ENCODE measurements around the gene MLYCD. TPM values are rescaled to one million over a fixed set of nuclear protein-coding genes. Genes with fewer than 3 reads are reported as not detected.

The MLYCD gene
- total RNA-seq, 1 donor from 2014 or later, result 2.8 TPM

DNA sequence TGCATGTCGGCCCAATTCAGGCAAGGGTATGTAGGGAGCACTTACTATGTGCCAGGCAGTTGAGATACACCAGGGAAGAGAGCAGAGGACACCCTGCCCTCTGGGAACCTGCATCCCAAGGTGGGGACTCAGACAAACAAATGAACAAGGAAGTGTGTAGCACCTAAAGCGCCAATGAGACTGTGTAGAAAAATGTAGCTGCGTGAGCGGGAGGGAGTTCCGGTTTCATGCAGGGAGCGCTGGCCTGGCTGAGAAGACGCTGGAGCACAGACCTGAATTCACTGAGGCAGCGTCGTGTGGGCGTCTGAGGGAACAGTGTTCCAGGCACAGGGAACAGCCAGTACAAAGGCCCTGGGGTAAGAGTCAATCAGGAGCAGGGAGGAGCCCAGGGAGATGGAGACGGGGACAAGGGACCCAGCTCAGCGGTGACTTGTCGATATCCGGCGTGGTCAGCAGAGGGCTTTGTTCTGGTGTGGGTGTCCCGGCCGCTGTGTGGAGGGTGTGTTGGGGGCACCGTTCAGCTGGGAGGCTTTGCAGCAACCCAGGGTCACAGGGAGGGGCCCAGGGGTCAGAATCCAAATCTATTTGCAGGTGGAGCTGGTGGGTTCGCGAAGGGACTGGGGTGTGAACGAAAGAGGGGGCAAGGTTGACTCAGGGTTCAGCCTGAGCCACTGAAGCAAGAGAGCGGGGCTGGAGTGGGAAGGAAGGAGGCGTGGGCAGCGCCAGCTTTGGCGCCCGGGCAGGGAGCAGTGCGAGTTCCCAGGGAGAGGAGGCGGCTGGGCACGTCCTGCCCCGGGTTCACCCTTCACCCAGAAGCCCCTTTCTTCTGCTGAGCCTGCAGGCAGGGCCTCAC lies 36.3 kb downstream of the MLYCD start:
- H3K27me3 Mint-ChIP-seq (ENCODE audit: low read depth, unreplicated experiment), result peaks cover 14% of the 10 kb centered on the region
- FAIRE-seq, result no peak
- peaks cover 5% of the 10 kb centered on the region for H3K9me3 Mint-ChIP-seq (ENCODE audit: unreplicated experiment)
- TF ChIP-seq EZH2 (IDR thresholded peaks at IDR 0.05; ENCODE audit: insufficient read depth, low read length) (no peak), CTCF (IDR thresholded peaks at IDR 0.05; ENCODE audit: insufficient read depth, low read depth, low read length) (no peak)
- no peaks in the 10 kb centered on the region for H3K79me2 ChIP-seq (ENCODE audit: insufficient read depth, low read length)
- H3K27ac ChIP-seq (ENCODE audit: low read depth, low read length), result no peak overlapping the region
- no peaks in the 10 kb centered on the region for H3K9me3 ChIP-seq (ENCODE audit: insufficient read depth, low read depth, low read length)
- H2AFZ ChIP-seq (ENCODE audit: low read depth, low read length), result no peak overlapping the region
- H3K36me3 ChIP-seq (ENCODE audit: insufficient read depth, low read length), result no peaks in the 10 kb centered on the region
- no peak overlapping the region for H3K4me3 ChIP-seq (ENCODE audit: insufficient read depth, low read depth, low read length)
- H3K9ac ChIP-seq (ENCODE audit: low read length), result no peak overlapping the region
- no peak overlapping the region for H3K4me3 Mint-ChIP-seq (ENCODE audit: unreplicated experiment)
- no peak for DNase-seq (ENCODE audit: low read depth)
- H3K4me1 Mint-ChIP-seq (ENCODE audit: low read depth, unreplicated experiment), result peaks cover 17% of the 10 kb centered on the region
- peaks cover 2% of the 10 kb centered on the region for H3K27me3 ChIP-seq (ENCODE audit: insufficient read depth, low read length)
- H3K4me1 ChIP-seq (ENCODE audit: insufficient read depth, low read length), result peaks cover 7% of the 10 kb centered on the region
- no peak overlapping the region for H3K27ac Mint-ChIP-seq (ENCODE audit: unreplicated experiment)
- H3K4me2 ChIP-seq (ENCODE audit: low read length), result no peak overlapping the region
- no peaks in the 10 kb centered on the region for H4K20me1 ChIP-seq (ENCODE audit: insufficient read depth, low read length)
- H3K36me3 Mint-ChIP-seq (ENCODE audit: low read depth, unreplicated experiment), result peaks cover 8% of the 10 kb centered on the region

- peaks cover 18% of the 10 kb centered on the region for H3K27me3 Mint-ChIP-seq (ENCODE audit: low read depth, unreplicated experiment)
- FAIRE-seq, result no peak
- no peak for TF ChIP-seq CTCF (IDR thresholded peaks at IDR 0.05; ENCODE audit: insufficient read depth, low read depth, low read length)
- no peak for TF ChIP-seq EZH2 (IDR thresholded peaks at IDR 0.05; ENCODE audit: insufficient read depth, low read length)
- H3K9me3 ChIP-seq (ENCODE audit: insufficient read depth, low read depth, low read length), result no peaks in the 10 kb centered on the region
- H3K9ac ChIP-seq (ENCODE audit: low read length), result no peak overlapping the region
- peaks cover 3% of the 10 kb centered on the region for H3K27me3 ChIP-seq (ENCODE audit: insufficient read depth, low read length)
- peaks cover 17% of the 10 kb centered on the region for H3K4me1 Mint-ChIP-seq (ENCODE audit: low read depth, unreplicated experiment)
- no peak overlapping the region for H3K27ac ChIP-seq (ENCODE audit: low read depth, low read length)
- H3K4me3 ChIP-seq (ENCODE audit: insufficient read depth, low read depth, low read length), result no peak overlapping the region
- peaks cover 9% of the 10 kb centered on the region for H3K36me3 Mint-ChIP-seq (ENCODE audit: low read depth, unreplicated experiment)
- H3K36me3 ChIP-seq (ENCODE audit: insufficient read depth, low read length), result no peaks in the 10 kb centered on the region
- no peak overlapping the region for H3K27ac Mint-ChIP-seq (ENCODE audit: unreplicated experiment)
- H2AFZ ChIP-seq (ENCODE audit: low read depth, low read length), result no peak overlapping the region
- H4K20me1 ChIP-seq (ENCODE audit: insufficient read depth, low read length), result no peaks in the 10 kb centered on the region
- peaks cover 5% of the 10 kb centered on the region for H3K9me3 Mint-ChIP-seq (ENCODE audit: unreplicated experiment)
- H3K4me2 ChIP-seq (ENCODE audit: low read length), result no peak overlapping the region
- H3K79me2 ChIP-seq (ENCODE audit: insufficient read depth, low read length), result no peaks in the 10 kb centered on the region
- no peak for DNase-seq (ENCODE audit: low read depth)
- peaks cover 7% of the 10 kb centered on the region for H3K4me1 ChIP-seq (ENCODE audit: insufficient read depth, low read length)
- no peak overlapping the region for H3K4me3 Mint-ChIP-seq (ENCODE audit: unreplicated experiment)
Observed at GRCh38 chr16:83935858-83936255, 36.9 kb downstream of the MLYCD start.

DNA sequence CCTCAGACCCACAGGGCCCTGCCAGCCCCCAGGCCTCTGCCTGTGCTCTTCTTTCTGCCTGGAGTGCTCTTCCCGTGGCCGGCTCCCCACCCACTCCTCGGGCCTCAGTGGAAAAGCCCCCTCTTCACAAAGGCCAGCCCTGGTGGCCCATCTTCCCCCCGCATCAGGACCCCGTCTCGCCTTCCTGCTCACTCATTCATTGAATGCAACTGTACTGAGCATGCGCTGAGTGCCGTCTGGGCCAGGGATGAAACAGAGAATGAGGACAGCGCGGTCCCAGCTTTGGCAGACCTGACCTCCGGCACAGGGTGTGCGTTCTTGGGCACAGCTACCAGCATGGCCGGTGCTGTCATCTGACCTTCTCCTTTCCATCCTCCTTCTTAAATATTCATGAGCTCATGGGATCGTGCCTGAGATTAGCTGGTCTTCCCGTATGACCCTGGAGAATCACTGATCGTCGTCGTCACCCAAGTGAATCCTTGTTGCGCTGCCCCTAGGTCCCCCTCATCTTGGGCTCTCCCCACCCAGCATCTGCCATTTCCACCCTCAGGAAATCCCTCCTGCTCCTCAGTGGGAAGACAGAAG lies 37.8 kb downstream of the MLYCD start:
- Histone ChIP-seq H3K9me3 (ENCODE audit: insufficient read depth, low read depth, low read length) (no peaks in the 10 kb centered on the region), H3K4me3 (ENCODE audit: insufficient read depth, low read depth, low read length) (no peak overlapping the region), H3K27ac (ENCODE audit: low read depth, low read length) (no peak overlapping the region), H3K4me2 (ENCODE audit: low read length) (no peak overlapping the region), H3K27me3 (ENCODE audit: insufficient read depth, low read length) (peaks cover 3% of the 10 kb centered on the region), H3K9ac (ENCODE audit: low read length) (no peak overlapping the region), H4K20me1 (ENCODE audit: insufficient read depth, low read length) (no peaks in the 10 kb centered on the region), H2AFZ (ENCODE audit: low read depth, low read length) (no peak overlapping the region), H3K4me1 (ENCODE audit: insufficient read depth, low read length) (peaks cover 7% of the 10 kb centered on the region), H3K36me3 (ENCODE audit: insufficient read depth, low read length) (no peaks in the 10 kb centered on the region), H3K79me2 (ENCODE audit: insufficient read depth, low read length) (no peaks in the 10 kb centered on the region)
- Mint-ChIP-seq H3K27ac (ENCODE audit: unreplicated experiment) (no peak overlapping the region), H3K27me3 (ENCODE audit: low read depth, unreplicated experiment) (peaks cover 18% of the 10 kb centered on the region), H3K4me3 (ENCODE audit: unreplicated experiment) (no peak overlapping the region), H3K9me3 (ENCODE audit: unreplicated experiment) (peaks cover 5% of the 10 kb centered on the region), H3K36me3 (ENCODE audit: low read depth, unreplicated experiment) (peaks cover 11% of the 10 kb centered on the region), H3K4me1 (ENCODE audit: low read depth, unreplicated experiment) (peaks cover 17% of the 10 kb centered on the region)
- FAIRE-seq, result no peak
- no peak for TF ChIP-seq EZH2 (IDR thresholded peaks at IDR 0.05; ENCODE audit: insufficient read depth, low read length)
- no peak for TF ChIP-seq CTCF (IDR thresholded peaks at IDR 0.05; ENCODE audit: insufficient read depth, low read depth, low read length)
- no peak for DNase-seq (ENCODE audit: low read depth)

Data from astrocyte (in vitro differentiated cells and primary cell).